Nucleus accumbens (tissue), 56 donors: ENCODE measurements around the gene KIF26A.

Experiments
- DNase-seq, 56 donors: peaks; one replicate each; lab custom pipeline; 2025; lab: John Stamatoyannopoulos, UW

The KIF26A gene

GRCh38 chr14:104215706-104216334 lies 77.4 kb downstream of the KIF26A start:
- no peak for DNase-seq

- DNase-seq, result no peak
Observed at GRCh38 chr14:104216457-104216856, 78.1 kb downstream of the KIF26A start.

DNA sequence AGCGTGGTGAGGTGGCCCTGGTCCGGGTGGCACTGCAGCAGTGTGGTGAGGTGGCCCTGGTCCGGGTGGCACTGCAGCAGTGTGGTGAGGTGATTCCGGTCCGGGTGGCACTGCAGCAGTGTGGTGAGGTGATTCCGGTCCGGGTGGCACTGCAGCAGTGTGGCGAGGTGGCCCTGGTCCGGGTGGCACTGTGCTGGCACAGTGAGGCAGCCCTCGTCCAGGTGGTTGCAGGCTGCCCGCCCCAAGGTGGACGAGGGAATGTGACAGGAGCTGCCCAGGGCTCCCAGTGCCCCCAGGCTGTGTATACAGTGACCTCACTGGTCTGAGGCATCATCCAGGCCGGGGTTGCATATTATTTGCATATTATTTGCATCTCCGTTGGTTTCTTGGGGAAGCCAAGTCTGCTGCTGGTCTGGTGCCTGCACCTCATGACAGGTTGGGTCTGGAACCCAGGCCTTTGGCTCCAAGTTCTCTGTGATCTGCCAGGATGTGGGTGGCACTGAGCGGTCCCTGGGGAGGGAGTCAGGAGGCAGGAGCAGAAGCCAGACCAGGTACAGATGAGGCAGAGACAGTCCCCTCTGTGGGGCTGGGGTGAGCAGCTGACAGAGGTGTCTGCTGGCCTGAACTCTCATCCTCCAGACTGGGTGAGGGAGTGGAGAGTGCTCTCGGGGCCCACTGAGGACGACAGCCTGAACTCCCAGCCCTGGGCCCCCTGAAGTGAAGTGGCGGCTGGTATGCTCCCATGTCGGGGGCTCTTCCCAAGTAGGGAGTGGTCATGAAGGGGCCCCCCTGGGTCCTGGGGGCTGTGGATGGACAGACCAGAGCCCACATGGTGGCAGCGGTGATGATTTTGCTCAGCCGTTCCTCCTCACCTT lies 79.3 kb downstream of the KIF26A start:
- no peak for DNase-seq

DNA sequence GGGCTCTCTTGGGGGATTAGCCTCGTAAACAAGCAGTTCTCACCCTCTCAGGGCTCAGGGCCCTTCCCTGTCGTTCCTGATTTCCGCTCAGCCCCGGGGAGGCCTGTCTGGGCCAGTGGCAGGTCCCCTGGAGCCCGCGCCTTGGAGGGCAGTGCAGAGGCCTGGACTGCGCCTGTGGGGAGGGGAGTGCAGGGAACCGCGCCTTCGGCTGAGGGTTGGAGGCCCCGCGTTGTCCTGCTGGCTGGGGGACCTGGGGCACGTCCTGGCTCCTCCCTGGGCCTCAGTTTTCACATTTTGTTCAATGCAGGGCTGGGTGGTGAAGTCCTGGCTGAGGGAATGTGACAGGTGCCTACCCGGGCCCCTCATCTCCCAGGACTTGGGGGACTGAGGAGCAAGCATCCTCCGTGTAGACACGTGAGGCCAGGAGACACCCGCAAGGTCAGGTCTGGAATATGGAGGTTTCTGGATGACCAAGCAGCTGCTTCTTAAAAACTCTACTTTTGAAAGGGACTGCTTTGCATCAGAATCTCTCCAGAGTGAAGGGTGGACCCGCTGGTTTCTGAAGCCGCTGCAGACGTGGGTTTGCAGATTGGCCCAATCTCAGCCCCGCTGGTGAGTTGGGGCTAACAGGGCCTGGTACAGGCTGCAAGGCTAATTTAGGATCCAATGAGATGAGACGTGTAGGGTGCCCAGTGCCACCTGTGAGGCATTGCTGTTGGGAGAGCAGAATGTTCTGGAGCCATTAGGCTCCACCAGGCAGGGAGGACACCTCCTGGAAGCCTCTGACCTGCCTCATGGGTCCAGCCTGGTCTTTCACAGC lies 80.2 kb downstream of the KIF26A start:
- DNase-seq, result no peak

DNA sequence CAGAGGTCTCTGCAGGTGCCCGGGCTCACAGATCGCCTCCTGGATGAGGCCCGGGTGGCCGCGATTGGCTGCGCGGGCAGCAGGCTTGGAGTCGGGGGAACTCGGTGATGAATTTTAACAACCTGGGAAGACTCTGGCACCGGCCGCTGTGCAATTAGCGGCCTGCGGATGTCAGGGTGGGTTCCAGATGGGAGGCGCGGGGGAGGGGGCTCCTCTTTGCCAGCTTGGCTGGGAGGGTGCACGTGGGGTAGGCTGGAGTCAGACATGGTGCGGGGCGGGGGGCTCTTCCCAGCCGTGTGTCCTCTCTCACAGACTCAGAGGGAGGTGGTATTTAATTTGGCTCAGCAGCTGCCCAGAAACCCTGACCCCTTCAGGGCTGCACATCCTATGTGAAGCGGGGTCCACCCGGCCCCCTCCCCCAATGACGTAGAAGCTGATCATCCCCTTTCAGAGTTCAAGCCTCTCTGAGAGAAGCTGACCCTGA lies 81.4 kb downstream of the KIF26A start:
- no peak for DNase-seq

- DNase-seq, result no peak
Observed at GRCh38 chr14:104220215-104221070, 82.1 kb downstream of the KIF26A start.

DNA sequence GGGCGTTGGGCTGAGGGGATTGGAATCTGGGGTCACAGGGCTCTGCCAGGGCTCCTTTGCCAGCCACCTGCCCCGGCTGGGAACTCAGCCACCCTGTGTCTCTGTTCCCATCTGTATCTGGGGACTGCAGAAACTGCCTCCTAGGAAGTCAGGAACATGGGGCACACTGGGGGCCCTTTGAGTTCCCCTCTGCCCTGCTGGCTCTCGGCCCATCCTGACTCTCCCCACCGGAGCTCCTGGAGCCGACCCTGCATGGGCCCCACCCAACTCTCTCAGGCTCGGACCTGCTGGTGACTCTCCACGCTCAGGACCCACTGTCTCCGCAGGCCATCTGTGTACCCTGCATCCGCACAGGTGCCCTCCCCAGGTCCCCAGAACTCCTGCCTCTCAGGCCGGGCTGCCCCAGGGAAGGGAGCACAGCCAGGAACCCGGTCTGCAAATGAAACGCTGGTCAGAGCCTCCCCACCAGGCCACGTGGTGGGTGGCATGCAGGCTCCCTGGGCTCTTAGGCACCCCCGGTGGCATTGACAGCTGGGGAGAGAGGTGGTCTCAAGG lies 82.8 kb downstream of the KIF26A start:
- no peak for DNase-seq

DNA sequence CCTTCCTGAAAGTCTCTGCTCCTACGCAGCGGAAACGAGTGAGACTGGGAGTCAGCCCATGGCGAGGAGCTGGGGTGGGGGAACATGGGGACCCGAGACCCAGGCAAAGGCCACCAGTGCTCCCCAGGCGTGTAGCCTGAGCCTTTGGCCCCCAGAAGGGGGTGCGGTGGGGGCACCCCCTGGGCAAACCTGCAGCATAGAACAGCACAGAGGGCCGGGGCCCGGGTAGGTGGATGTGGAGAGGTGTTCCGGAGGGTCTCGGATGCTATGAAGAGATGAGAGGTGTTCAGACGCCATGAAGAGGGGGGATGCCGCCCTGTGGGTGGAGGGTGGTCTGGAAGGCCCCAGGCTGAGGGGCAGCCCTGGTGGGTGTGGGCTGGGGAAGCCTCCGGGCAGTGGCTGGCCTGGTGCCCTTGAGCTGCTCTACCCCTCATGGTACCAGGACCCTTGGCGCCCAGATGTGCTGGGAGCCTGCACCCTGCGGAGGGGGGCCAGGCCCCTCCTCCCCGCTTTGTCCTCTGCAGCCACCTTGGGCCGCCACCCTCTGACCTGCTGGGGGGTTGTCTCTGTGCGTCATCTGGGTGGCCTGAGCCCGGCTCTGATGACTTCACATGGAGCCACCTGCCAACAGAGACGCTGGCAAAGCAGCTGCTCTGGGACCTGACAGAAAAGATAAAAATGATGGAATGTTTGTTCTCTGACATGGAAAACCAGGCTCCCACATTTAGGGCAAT lies 83.4 kb downstream of the KIF26A start:
- DNase-seq, result no peak

DNA sequence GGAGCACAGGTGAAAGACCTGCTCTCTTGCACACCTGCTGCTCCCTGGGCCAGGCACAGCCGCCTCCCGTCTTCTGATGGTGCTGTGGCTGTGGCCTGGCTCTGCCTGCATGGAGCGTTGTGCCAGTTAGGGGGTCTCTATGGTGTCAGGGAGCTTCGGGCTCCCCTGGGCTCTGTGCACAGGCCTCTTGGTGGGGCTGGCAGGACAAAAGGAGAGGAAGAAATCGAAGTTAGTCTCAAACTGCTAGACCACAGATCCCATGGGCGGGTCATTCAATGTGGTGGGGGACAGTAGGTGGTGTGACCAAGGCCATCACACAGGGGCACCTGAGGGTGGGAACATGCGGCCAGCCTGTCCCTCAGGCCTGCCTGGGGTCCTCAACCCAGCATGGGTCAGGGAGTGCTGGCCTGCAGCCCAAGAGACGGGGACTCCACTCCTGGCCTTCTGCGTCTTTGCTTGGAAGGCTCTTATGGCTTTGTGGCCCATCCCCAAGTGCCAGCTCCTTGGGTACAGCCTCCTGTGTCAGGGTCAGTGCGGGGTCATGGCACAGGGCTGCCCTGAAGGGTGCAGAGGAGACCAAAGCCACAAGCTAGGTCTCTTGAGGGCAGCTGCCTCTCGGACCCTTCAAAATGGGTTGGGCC lies 84.1 kb downstream of the KIF26A start:
- no peak for DNase-seq

DNA sequence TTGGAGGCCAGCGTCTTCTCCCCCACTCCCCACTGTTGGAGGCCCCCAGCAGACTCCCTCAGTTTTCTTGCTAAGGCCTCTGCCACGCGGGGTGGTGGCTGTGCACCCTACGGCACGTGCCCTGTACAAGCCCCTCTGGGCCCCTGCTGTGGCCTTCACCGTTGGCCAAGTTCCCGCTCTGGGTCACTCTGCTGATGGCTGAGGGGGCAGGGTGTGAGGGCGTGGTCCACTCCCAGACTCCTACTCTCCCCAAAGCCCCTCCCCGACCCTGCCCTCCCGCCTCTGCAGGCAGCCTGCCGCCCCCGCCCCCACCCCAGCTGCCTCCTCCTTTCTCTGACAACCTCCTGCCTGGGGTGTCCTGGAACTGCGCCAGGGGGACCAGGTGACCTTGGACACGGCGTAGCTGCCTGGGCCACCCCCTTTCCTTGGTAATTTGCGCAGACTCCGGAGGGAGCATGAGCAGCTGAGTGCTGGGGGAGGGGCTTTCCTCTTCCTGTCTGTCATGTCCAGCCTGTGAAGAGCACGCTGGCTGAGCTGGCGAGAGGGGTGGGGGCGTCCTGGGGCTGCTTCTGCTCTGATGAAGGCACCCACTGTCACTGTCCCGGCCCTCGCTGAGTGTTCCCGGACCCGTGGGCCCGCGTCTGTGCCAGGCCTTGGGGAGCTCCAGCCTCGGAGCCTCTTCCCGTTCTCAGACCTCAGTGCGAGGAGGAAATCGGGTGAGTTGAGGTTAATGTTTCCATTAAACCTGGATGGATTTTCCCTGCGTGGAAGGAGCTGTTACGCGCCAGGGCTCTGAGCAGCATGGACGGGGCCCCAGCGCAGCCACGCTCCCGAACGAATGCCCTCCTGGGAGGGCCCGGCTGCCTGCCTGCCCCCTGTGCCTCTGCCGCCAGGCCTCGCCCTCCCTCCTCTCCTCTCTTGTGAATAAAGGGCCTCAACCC lies 85.0 kb downstream of the KIF26A start:
- DNase-seq, result no peak

- DNase-seq, result no peak
Observed at GRCh38 chr14:104224131-104224505, 85.7 kb downstream of the KIF26A start.

GRCh38 chr14:104224506-104225277 lies 86.3 kb downstream of the KIF26A start:
- DNase-seq, result peak in 2 of 56 donors; percentile 23 to 35

DNA sequence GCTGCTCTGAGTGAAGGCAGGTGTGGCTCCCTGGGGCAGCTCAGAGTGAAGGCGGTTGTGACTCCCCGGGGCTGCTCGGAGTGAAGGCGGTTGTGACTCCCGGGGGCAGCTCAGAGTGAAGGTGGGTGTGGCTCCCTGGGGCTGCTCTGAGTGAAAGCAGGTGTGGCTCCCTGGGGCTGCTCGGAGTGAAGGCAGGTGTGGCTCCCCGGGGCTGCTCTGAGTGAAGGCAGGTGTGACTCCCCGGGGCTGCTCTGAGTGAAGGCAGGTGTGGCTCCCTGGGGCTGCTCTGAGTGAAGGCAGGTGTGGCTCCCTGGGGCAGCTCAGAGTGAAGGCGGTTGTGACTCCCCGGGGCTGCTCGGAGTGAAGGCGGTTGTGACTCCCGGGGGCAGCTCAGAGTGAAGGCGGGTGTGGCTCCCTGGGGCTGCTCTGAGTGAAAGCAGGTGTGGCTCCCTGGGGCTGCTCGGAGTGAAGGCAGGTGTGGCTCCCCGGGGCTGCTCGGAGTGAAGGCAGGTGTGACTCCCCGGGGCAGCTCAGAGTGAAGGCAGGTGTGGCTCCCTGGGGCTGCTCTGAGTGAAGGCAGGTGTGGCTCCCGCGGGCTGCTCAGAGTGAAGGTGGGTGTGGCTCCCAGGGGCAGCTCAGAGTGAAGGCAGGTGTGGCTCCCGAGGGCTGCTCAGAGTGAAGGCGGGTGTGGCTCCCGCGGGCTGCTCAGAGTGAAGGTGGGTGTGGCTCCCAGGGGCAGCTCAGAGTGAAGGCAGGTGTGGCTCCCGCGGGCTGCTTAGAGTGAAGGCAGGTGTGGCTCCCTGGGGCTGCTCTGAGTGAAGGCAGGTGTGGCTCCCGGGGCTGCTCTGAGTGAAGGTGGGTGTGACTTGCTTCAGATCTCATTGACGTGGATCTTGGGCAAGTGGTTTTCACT lies 87.1 kb downstream of the KIF26A start:
- peak in 10 of 56 donors; percentile 20 to 64 (median 40) for DNase-seq

GRCh38 chr14:104226421-104227383 lies 88.3 kb downstream of the KIF26A start:
- no peak for DNase-seq
